CD14-positive monocyte (primary cell): ENCODE data around the gene DISP1. TPM values are rescaled to one million over a fixed set of nuclear protein-coding genes. Genes with fewer than 3 reads are reported as not detected.

Experiments
- DNase-seq, 3 donors: peaks; one replicate each; pipeline ENCODE4 v3.0.0-alpha.2; 2011 to 2022
- H2AFZ ChIP-seq: 2 replicates; pipeline ENCODE4 v1.6.0; 2012; ENCODE audit warnings: mild to moderate bottlenecking, low read depth, low read length, inconsistent platforms; ENCODE audit not compliant: insufficient read depth, poor library complexity, severe bottlenecking
- H3K27ac ChIP-seq, 2 donors: 1 replicate in 1 of 2; 2 replicates in 1 of 2; pipeline ENCODE4 v1.5.1; 2012 to 2013; ENCODE audit warnings: low read length in 2 of 2, control low read depth in 1 of 2, inconsistent platforms in 1 of 2, low read depth in 1 of 2, mild to moderate bottlenecking in 1 of 2
- H3K27me3 ChIP-seq, 2 donors: one replicate each; pipeline versions ENCODE4 v1.6.0 to v1.6.1; 2011 to 2013; ENCODE audit warnings: low read length in 2 of 2; ENCODE audit not compliant: control insufficient read depth in 2 of 2, insufficient read depth in 2 of 2
- H3K36me3 ChIP-seq, 2 donors: replicated peaks in 1 of 2; 1 replicate in 1 of 2; 2 replicates in 1 of 2; pipeline versions ENCODE4 v1.5.1 to v1.6.1; 2012 to 2013; ENCODE audit warnings: low read length in 2 of 2, control low read depth in 1 of 2, inconsistent platforms in 1 of 2, mild to moderate bottlenecking in 1 of 2; ENCODE audit not compliant: insufficient read depth in 2 of 2, control insufficient read depth in 1 of 2
- H3K4me1 ChIP-seq, 2 donors: 1 replicate in 1 of 2; 2 replicates in 1 of 2; pipeline versions ENCODE4 v1.5.1 to v1.6.1; 2012 to 2013; ENCODE audit warnings: low read length in 2 of 2, control low read depth in 1 of 2, inconsistent platforms in 1 of 2, mild to moderate bottlenecking in 1 of 2, moderate library complexity in 1 of 2; ENCODE audit not compliant: insufficient read depth in 2 of 2, control insufficient read depth in 1 of 2
- H3K4me2 ChIP-seq: replicated peaks from 2 replicates; pipeline ENCODE3; 2012; ENCODE audit warnings: low read length, moderate library complexity, mild to moderate bottlenecking; ENCODE audit not compliant: poor library complexity, severe bottlenecking; ENCODE audit errors: extremely low read depth
- H3K4me3 ChIP-seq, 3 experiments: fragments of 200-600 bp in 1 of 3; sonication (generic) in 1 of 3; replicated peaks in 1 of 3; 1 replicate in 2 of 3; 2 replicates in 1 of 3; pipeline ENCODE4 v1.5.1; 2011 to 2013; ENCODE audit warnings: low read length in 3 of 3, mild to moderate bottlenecking in 3 of 3, control low read depth in 2 of 3, low read depth in 2 of 3, inconsistent platforms in 1 of 3, moderate library complexity in 1 of 3
- H3K79me2 ChIP-seq: 2 replicates; pipeline ENCODE4 v1.6.0; 2012; ENCODE audit warnings: mild to moderate bottlenecking, control low read depth, inconsistent platforms, low read length, moderate library complexity; ENCODE audit not compliant: insufficient read depth
- H3K9ac ChIP-seq: 2 replicates; pipeline ENCODE4 v1.6.0; 2017; ENCODE audit warnings: low read length, mild to moderate bottlenecking; ENCODE audit not compliant: insufficient read depth, poor library complexity, severe bottlenecking
- H3K9me3 ChIP-seq, 2 donors: replicated peaks in 1 of 2; 1 replicate in 1 of 2; 2 replicates in 1 of 2; pipeline versions ENCODE4 v1.5.1 to v1.6.1; 2012 to 2013; ENCODE audit warnings: low read length in 2 of 2, control low read depth in 1 of 2; ENCODE audit not compliant: control insufficient read depth in 1 of 2, insufficient read depth in 1 of 2
- H4K20me1 ChIP-seq: 2 replicates; pipeline ENCODE4 v1.6.0; 2012; ENCODE audit warnings: mild to moderate bottlenecking, low read length, control low read depth, moderate library complexity; ENCODE audit not compliant: insufficient read depth
- H3K27ac Mint-ChIP-seq, 7 donors: one replicate each; pipeline ENCODE4 v1.8.0; 2020; ENCODE audit warnings: mild to moderate bottlenecking in 7 of 7, mixed read lengths in 7 of 7, moderate library complexity in 6 of 7, inconsistent platforms in 2 of 7
- H3K27me3 Mint-ChIP-seq, 3 donors: one replicate each; pipeline ENCODE4 v1.8.0; 2021 to 2022; ENCODE audit warnings: low read depth in 3 of 3, mild to moderate bottlenecking in 3 of 3, mixed read lengths in 3 of 3, moderate library complexity in 3 of 3, inconsistent platforms in 1 of 3
- H3K36me3 Mint-ChIP-seq, 2 donors: one replicate each; pipeline ENCODE4 v1.8.0; 2020; ENCODE audit warnings: mixed read lengths in 2 of 2, inconsistent platforms in 1 of 2, mild to moderate bottlenecking in 1 of 2
- H3K4me1 Mint-ChIP-seq: one replicate; pipeline ENCODE4 v1.8.0; 2020; ENCODE audit warnings: mild to moderate bottlenecking, mixed read lengths
- H3K4me3 Mint-ChIP-seq, 2 donors: one replicate each; pipeline ENCODE4 v1.8.0; 2020; ENCODE audit warnings: mild to moderate bottlenecking in 2 of 2, mixed read lengths in 2 of 2, moderate library complexity in 1 of 2
- H3K9me3 Mint-ChIP-seq, 7 donors: one replicate each; pipeline ENCODE4 v1.8.0; 2020 to 2022; ENCODE audit warnings: mixed read lengths in 7 of 7, mild to moderate bottlenecking in 6 of 7, moderate library complexity in 6 of 7, inconsistent platforms in 2 of 7
- WGBS: methylation state at CpG from one replicate; pipeline ENCODE4 v1.1.5; 2013; ENCODE audit warnings: missing lambda C conversion rate; ENCODE audit not compliant: insufficient coverage; 5-methylcytosine and 5-hydroxymethylcytosine counted together
- intact Hi-C, 2 donors: fragments of 100-400 bp; cut with micrococcal nuclease; formaldehyde crosslinking; loops; one replicate each; pipeline versions ENCODE4 v1.15.0 to v1.15.1; 2023
- polyA plus RNA-seq, 3 donors: library from polyadenylated mRNA; depleted of rRNA in 1 of 3; unstranded in 2 of 3; stranded (reverse) in 1 of 3; fragments of 300-500 nt in 2 of 3; fragments of >200 nt in 1 of 3; fragmentation: Illumina TruSeq in 2 of 3; gene quantifications; 1 replicate in 2 of 3; 2 replicates in 1 of 3; pipeline ENCODE4 v1.2.3, GENCODE V29; 2012 to 2021
- TF ChIP-seq, protein P1 (sequence below): fragments of 200-600 bp; IDR thresholded peaks from one replicate; pipeline ENCODE4 v1.8.0; 2022; ENCODE audit warnings: antibody characterized with exemption, mild to moderate bottlenecking

The DISP1 gene
- polyA plus RNA-seq, 3 donors = 0.34 to 2.1 (median 0.61) TPM

DNA sequence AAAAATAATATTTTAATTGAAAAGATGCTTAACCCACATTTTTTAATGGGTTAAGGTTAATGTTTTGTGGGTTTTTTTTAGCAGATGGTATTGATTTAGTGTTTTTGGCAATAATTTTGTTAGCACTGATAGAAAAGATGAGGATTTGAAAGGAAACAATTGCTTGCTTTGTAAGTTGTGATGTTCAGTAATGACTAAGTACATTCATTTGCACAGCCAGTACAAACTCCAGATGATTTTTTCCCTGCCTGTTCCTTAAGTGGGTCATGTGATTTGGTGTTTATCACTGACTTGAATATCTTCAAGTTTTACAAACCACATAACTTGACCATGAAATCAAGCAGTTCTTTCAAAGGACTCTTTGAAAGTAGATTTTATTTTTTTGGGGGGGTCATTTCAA is 15.0 kb downstream of the DISP1 start:
- H3K4me1 Mint-ChIP-seq = no peaks in the 10 kb centered on the region
- intact Hi-C loops = no loop called here
- H4K20me1 ChIP-seq = no peaks in the 10 kb centered on the region
- H3K9ac ChIP-seq = no peak overlapping the region
- no peak overlapping the region for H3K27ac ChIP-seq
- H3K4me2 ChIP-seq = no peak overlapping the region
- H3K9me3 Mint-ChIP-seq = no peaks in the 10 kb centered on the region
- H3K27ac Mint-ChIP-seq = no peak overlapping the region
- no peak overlapping the region for H2AFZ ChIP-seq
- H3K36me3 Mint-ChIP-seq = no peaks in the 10 kb centered on the region
- H3K27me3 ChIP-seq = no peaks in the 10 kb centered on the region
- no peaks in the 10 kb centered on the region for H3K9me3 ChIP-seq
- TF ChIP-seq, protein P1, sequence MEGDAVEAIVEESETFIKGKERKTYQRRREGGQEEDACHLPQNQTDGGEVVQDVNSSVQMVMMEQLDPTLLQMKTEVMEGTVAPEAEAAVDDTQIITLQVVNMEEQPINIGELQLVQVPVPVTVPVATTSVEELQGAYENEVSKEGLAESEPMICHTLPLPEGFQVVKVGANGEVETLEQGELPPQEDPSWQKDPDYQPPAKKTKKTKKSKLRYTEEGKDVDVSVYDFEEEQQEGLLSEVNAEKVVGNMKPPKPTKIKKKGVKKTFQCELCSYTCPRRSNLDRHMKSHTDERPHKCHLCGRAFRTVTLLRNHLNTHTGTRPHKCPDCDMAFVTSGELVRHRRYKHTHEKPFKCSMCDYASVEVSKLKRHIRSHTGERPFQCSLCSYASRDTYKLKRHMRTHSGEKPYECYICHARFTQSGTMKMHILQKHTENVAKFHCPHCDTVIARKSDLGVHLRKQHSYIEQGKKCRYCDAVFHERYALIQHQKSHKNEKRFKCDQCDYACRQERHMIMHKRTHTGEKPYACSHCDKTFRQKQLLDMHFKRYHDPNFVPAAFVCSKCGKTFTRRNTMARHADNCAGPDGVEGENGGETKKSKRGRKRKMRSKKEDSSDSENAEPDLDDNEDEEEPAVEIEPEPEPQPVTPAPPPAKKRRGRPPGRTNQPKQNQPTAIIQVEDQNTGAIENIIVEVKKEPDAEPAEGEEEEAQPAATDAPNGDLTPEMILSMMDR = no peak
- H3K4me3 ChIP-seq = no peak overlapping the region
- no peak overlapping the region for H3K4me3 Mint-ChIP-seq
- no peaks in the 10 kb centered on the region for H3K79me2 ChIP-seq
- DNase-seq = no peak
- no peaks in the 10 kb centered on the region for H3K4me1 ChIP-seq
- H3K36me3 ChIP-seq = no peaks in the 10 kb centered on the region
- no peaks in the 10 kb centered on the region for H3K27me3 Mint-ChIP-seq

DNA sequence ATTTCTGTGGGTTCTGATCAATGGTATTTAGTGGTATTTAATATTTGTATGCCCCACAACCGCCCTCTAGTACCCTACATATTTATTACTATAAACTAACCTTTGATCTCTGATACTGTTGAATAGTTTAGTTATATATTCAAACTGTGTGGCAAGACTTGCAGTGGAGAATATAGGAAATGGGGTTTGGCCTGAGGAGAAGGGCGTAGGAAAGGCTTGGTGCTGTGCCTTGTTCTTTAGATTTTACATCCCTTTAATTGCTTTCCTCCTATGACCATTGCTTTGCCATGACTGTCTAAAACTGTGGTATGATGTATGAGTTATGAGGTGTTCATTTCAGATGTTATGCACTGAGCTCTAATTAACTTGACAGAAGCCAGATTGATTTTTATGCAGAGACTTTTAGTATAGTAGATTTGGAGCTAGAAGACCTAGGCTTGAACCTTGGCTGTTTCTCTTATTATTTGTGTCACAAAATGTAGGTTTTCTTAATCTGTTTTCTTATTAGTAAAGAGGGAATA is 18.6 kb downstream of the DISP1 start:
- no peaks in the 10 kb centered on the region for H4K20me1 ChIP-seq
- no peak overlapping the region for H3K9ac ChIP-seq
- no peaks in the 10 kb centered on the region for H3K27me3 ChIP-seq
- Mint-ChIP-seq H3K27ac (no peak overlapping the region), H3K4me3 (no peak overlapping the region), H3K9me3 (no peaks in the 10 kb centered on the region), H3K27me3 (no peaks in the 10 kb centered on the region), H3K36me3 (peaks cover 0 to 3% of the 10 kb centered on the region in 2 donors), H3K4me1 (no peaks in the 10 kb centered on the region)
- intact Hi-C loops = no loop called here
- no peaks in the 10 kb centered on the region for H3K4me1 ChIP-seq
- no CpG with 5 or more reads among the region's 2 CpGs for WGBS
- DNase-seq = no peak
- no peaks in the 10 kb centered on the region for H3K79me2 ChIP-seq
- no peaks in the 10 kb centered on the region for H3K36me3 ChIP-seq
- no peak overlapping the region for H2AFZ ChIP-seq
- H3K4me3 ChIP-seq = no peak overlapping the region
- TF ChIP-seq, protein P1 = no peak
- no peak overlapping the region for H3K27ac ChIP-seq
- no peaks in the 10 kb centered on the region for H3K9me3 ChIP-seq
- H3K4me2 ChIP-seq = no peak overlapping the region
